GM12878 (cell line): ENCODE results near the gene STK4. TPM values are rescaled to one million over a fixed set of nuclear protein-coding genes. Genes with fewer than 3 reads are reported as not detected.
A peak's percentile ranks its signal among the peaks of the same experiment; 100 is the strongest.

Source experiments
- ATAC-seq: fragments of 200-7000 bp; cut with Tn5 transposase; 3 replicates; pipeline ENCODE4 v1.9.1; 2020; ENCODE audit warnings: mild to moderate bottlenecking, moderate library complexity
- BruUV-seq: library from RNA; stranded (reverse); fragments of 400-500 nt; replicated peaks from 2 replicates; lab custom pipeline; 2021; lab: Mats Ljungman, UMichigan
- CTCF ChIA-PET: fragments of 300-600 bp; sonication (Branson Sonifier 250); formaldehyde crosslinking; extraction: SDS; loops from one replicate; lab custom pipeline; 2021; ENCODE audit warnings: inconsistent platforms; lab: Yijun Ruan, JAX
- POLR2A ChIA-PET: fragments of 350-600 bp; formaldehyde crosslinking; extraction: SDS; loops from one replicate; lab custom pipeline; 2021; ENCODE audit warnings: inconsistent platforms; lab: Charles Lee
- RAD21 ChIA-PET: fragments of 300-600 bp; sonication (Branson Sonifier 250); formaldehyde crosslinking; loops from one replicate; lab custom pipeline; 2023; ENCODE audit warnings: antibody characterized with exemption; ENCODE audit not compliant: unreplicated experiment; lab: Charles Lee
- SMC1A ChIA-PET: fragments of 300-600 bp; sonication (Branson Sonifier 250); formaldehyde crosslinking; loops from one replicate; lab custom pipeline; 2023; ENCODE audit not compliant: unreplicated experiment, uncharacterized antibody; lab: Charles Lee
- DNase-seq: peaks from one replicate; pipeline ENCODE4 v3.0.0-alpha.2; 2011; ENCODE audit warnings: low read depth, low spot score
- FAIRE-seq: peaks from 3 replicates; lab custom pipeline; 2011; peaks lifted over from hg19 to GRCh38; lab: Jason Lieb, UNC
- H2AFZ ChIP-seq: 2 replicates; pipeline ENCODE4 v1.6.0; 2011; ENCODE audit warnings: low read depth, low read length, control low read depth; ENCODE audit not compliant: control insufficient read depth
- H3K27ac ChIP-seq: 2 replicates; pipeline ENCODE4 v1.5.1; 2011; ENCODE audit warnings: control low read depth; ENCODE audit not compliant: control insufficient read depth, insufficient read depth
- H3K27me3 ChIP-seq, 2 experiments: replicated peaks in 1 of 2; 2 replicates each; pipeline versions ENCODE4 v1.6.0 to v1.6.1; 2011; ENCODE audit warnings: low read length in 1 of 2; ENCODE audit not compliant: control insufficient read depth in 2 of 2, insufficient read depth in 2 of 2
- H3K36me3 ChIP-seq, 2 experiments: 2 replicates each; pipeline ENCODE4 v1.5.1; 2011; ENCODE audit warnings: low read length in 1 of 2; ENCODE audit not compliant: control insufficient read depth in 2 of 2, insufficient read depth in 2 of 2
- H3K4me1 ChIP-seq: 2 replicates; pipeline ENCODE4 v1.6.1; 2011; ENCODE audit warnings: mild to moderate bottlenecking, low read length, moderate library complexity, mixed read lengths; ENCODE audit not compliant: control insufficient read depth, insufficient read depth
- H3K4me2 ChIP-seq: 2 replicates; pipeline ENCODE4 v1.6.0; 2011; ENCODE audit warnings: control low read depth; ENCODE audit not compliant: control insufficient read depth, insufficient read depth
- H3K4me3 ChIP-seq: fragments of 200-600 bp; sonication (generic); 2 replicates; pipeline ENCODE4 v1.5.1; 2016
- H3K79me2 ChIP-seq: 2 replicates; pipeline ENCODE4 v1.6.0; 2011; ENCODE audit warnings: low read length; ENCODE audit not compliant: control insufficient read depth, insufficient read depth
- H3K9ac ChIP-seq: 2 replicates; pipeline ENCODE4 v1.8.0; 2011; ENCODE audit warnings: low read length, control low read depth, mixed read lengths; ENCODE audit not compliant: control insufficient read depth, insufficient read depth
- H3K9me3 ChIP-seq: replicated peaks from 3 replicates; pipeline ENCODE4 v1.5.1; 2011; ENCODE audit warnings: mild to moderate bottlenecking, low read length; ENCODE audit not compliant: control insufficient read depth, insufficient read depth
- H4K20me1 ChIP-seq: 2 replicates; pipeline ENCODE4 v1.6.0; 2011; ENCODE audit not compliant: control insufficient read depth, insufficient read depth
- ELK1 ChIP-seq: IDR thresholded peaks from 2 replicates; pipeline ENCODE4 v1.6.1; 2012; ENCODE audit warnings: low read depth, low read length, improper control_type of control experiment
- RFX5 ChIP-seq: IDR thresholded peaks from 2 replicates; pipeline ENCODE4 v1.6.1; 2011; ENCODE audit warnings: low read depth, low read length, improper control_type of control experiment
- SIN3A ChIP-seq: IDR thresholded peaks from 2 replicates; pipeline ENCODE4 v1.6.1; 2012; ENCODE audit warnings: low read depth, low read length, improper control_type of control experiment
- STAT3 ChIP-seq: IDR thresholded peaks from 2 replicates; pipeline ENCODE4 v1.6.1; 2011; ENCODE audit warnings: low read depth, low read length, improper control_type of control experiment
- TCF7 ChIP-seq: IDR thresholded peaks from 2 replicates; pipeline ENCODE4 v1.6.1; 2014; ENCODE audit warnings: antibody characterized with exemption, borderline replicate concordance
- YY1 ChIP-seq: IDR thresholded peaks from 2 replicates; pipeline ENCODE4 v1.6.1; 2011; ENCODE audit warnings: low read depth, mild to moderate bottlenecking, low read length
- WGBS: methylation state at CpG from one replicate; pipeline ENCODE4 v1.1.6; 2016; ENCODE audit warnings: low lambda C conversion rate; ENCODE audit not compliant: insufficient replicate concordance, insufficient coverage; ENCODE audit errors: missing lambda C conversion rate; 5-methylcytosine and 5-hydroxymethylcytosine counted together
- in situ Hi-C: fragments of 300-500 bp; cut with MboI; formaldehyde crosslinking; loops from 9 replicates; pipeline ENCODE4 v1.14.3; 2018; ENCODE audit warnings: mixed read lengths
- intact Hi-C: fragments of 100-400 bp; cut with micrococcal nuclease; formaldehyde crosslinking; loops from one replicate; pipeline ENCODE4 v1.14.2; 2022; ENCODE audit not compliant: unreplicated experiment
- polyA plus RNA-seq, 11 experiments: library from polyadenylated mRNA; depleted of rRNA in 4 of 11; unstranded in 6 of 11; stranded (reverse) in 5 of 11; fragments of >200 nt; fragmentation: Nextera tagmentation in 4 of 11; fragmentation: Illumina TruSeq in 1 of 11; extraction: Ambion mirVana in 4 of 11; extraction: Trizol in 1 of 11; gene quantifications; 1 replicate in 1 of 11; 2 replicates in 10 of 11; pipeline versions ENCODE4 v1.2.1 to v1.2.3, GENCODE V29; 2011 to 2016; ENCODE audit warnings: inconsistent platforms in 2 of 11, missing spikeins in 2 of 11, low read depth in 1 of 11
- total RNA-seq, 4 experiments: library from RNA; depleted of rRNA in 3 of 4; stranded (reverse); fragments of >200 nt in 3 of 4; fragmentation: Illumina TruSeq in 1 of 4; extraction: Trizol in 1 of 4; gene quantifications; 2 replicates each; pipeline versions ENCODE4 v1.2.1 to v1.2.3, GENCODE V29; 2013 to 2021

Gene STK4
- total and polyA plus RNA-seq, 10 of the 15 experiments (the other 5 are each of a cell fraction or from before 2014, with no cell fraction given), result 24.0 to 135 (median 89.7) TPM

DNA sequence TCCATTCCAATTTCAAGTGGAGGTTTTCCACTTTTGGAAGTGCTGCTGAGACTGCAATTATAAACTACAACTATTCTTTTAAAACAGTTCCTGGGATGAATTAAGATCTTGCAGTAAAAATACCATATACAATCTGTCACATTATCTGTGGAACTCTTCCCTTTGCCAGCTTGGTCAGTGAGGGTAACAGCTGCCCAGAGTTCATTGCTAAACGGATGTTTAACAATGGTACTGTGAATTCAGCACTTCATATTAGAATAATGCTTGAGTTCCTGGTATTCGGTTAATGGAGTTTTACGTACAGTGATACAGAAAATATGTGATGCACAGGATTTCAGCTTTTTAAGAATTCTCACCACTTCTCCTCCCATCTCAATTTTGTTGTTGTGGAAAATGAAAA is 83.1 kb downstream of the STK4 start:
- POLR2A ChIA-PET, result interaction anchor here (0.9 to 2.0 kb wide), 3 partner anchors 14 to 79 kb away, joined by 3 to 5 read pairs (median 4); no protein-coding TSS in a partner anchor
- BruUV-seq, result no TSS peak
- intact Hi-C loops (no loop called here), in situ Hi-C loops (no loop called here)
- Histone ChIP-seq H3K27ac (peak overlapping the region; percentile 24; the same call in 1 of the 2 replicates), H3K4me2 (no peak overlapping the region), H3K27me3 (no peaks in the 10 kb centered on the region), H3K4me1 (peaks cover 44% of the 10 kb centered on the region), H3K9me3 (no peaks in the 10 kb centered on the region), H3K9ac (no peak overlapping the region), H3K36me3 (peaks cover 2 to 11% of the 10 kb centered on the region in 2 experiments), H3K4me3 (no peak overlapping the region), H3K79me2 (peaks cover 32% of the 10 kb centered on the region), H2AFZ (no peak overlapping the region), H4K20me1 (peaks cover 1% of the 10 kb centered on the region; the same call in 1 of the 2 replicates)
- ATAC-seq (no peak), DNase-seq (no peak), FAIRE-seq (no peak)
- SMC1A ChIA-PET, result interaction anchor here (0.8 to 6.9 kb wide), 17 partner anchors 9 to 242 kb away, joined by 3 to 82 read pairs (median 6); partner anchors contain the start of genes PABPC1L and STK4
- CTCF ChIA-PET, result interaction anchor here (0.8 to 8.5 kb wide), 16 partner anchors 8 to 387 kb away, joined by 3 to 91 read pairs (median 4); partner anchors contain the start of gene SYS1
- 97% methylated on average over 3 of the region's 3 CpGs for WGBS
- TF ChIP-seq TCF7 (no peak), ELK1 (no peak), YY1 (no peak), STAT3 (no peak), RFX5 (no peak), SIN3A (no peak)
- RAD21 ChIA-PET, result interaction anchor here (0.6 to 4.3 kb wide), 9 partner anchors 11 to 721 kb away, joined by 3 to 47 read pairs (median 6); partner anchors contain the start of gene TOMM34
